Esophagus muscularis mucosa (tissue), 3 donors: ENCODE data around the gene ZMAT3.

ENCODE experiments used
- POLR2A ChIP-seq: fragments of 450-650 bp; IDR thresholded peaks from one replicate; pipeline ENCODE4 v1.6.1; 2017; ENCODE audit warnings: antibody characterized with exemption, moderate library complexity, mild to moderate bottlenecking, low read depth
- TF ChIP-seq, protein P1 (sequence below), 3 experiments: fragments of 200-600 bp in 2 of 3; fragments of 450-650 bp in 1 of 3; sonication (generic) in 2 of 3; IDR thresholded peaks; one replicate each; pipeline ENCODE4 v1.5.1; 2017 to 2019; ENCODE audit warnings: antibody characterized with exemption in 3 of 3, mild to moderate bottlenecking in 2 of 3, moderate library complexity in 1 of 3

DNA sequence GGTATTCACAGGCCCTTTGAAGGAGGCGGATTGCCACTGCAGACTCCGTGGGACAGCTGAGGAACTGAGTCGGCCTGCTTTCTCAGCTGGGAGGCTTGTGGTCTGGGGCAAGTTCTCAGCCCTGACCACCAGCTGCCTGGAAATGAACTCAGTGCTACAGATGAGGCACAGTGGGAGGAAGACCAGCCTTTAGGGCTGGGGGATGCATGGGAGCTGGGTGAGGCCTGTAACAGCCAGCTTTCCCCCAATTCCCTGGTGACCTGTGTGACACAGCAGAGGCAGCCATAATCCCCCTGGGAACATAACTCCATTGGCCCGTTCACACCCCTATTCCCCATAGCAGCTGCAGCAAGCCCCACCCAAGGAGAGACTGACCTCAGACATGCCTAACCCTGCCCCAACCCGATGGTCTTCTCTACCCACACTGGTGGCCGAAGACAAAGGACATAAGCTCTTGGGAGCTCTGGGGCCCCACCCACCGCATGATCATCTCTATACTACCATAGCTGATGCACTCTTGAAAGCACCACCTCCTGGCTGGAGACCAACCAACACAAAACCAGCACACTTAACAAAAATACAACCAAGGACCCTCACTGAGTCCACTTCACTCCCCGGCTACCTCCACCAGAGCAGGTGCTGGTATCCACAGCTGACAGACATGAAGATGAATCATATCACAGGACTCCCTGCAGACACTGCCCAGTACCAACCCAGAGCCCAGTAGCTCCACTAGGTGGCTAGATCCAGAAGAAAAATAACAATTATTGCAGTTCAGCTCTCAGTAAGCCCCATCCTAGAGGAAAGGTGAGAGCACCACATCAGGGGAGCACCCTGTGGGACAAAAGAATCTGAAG, 24.9 kb downstream of the ZMAT3 start:
- TF ChIP-seq, protein P1, sequence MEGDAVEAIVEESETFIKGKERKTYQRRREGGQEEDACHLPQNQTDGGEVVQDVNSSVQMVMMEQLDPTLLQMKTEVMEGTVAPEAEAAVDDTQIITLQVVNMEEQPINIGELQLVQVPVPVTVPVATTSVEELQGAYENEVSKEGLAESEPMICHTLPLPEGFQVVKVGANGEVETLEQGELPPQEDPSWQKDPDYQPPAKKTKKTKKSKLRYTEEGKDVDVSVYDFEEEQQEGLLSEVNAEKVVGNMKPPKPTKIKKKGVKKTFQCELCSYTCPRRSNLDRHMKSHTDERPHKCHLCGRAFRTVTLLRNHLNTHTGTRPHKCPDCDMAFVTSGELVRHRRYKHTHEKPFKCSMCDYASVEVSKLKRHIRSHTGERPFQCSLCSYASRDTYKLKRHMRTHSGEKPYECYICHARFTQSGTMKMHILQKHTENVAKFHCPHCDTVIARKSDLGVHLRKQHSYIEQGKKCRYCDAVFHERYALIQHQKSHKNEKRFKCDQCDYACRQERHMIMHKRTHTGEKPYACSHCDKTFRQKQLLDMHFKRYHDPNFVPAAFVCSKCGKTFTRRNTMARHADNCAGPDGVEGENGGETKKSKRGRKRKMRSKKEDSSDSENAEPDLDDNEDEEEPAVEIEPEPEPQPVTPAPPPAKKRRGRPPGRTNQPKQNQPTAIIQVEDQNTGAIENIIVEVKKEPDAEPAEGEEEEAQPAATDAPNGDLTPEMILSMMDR (IDR thresholded peaks at IDR 0.05): no peak
- TF ChIP-seq POLR2A: no peak
